AG10803 (cell line): ENCODE measurements around the gene ZBBX.

Experiments
- DNase-seq: peaks from one replicate; pipeline ENCODE4 v3.0.0; 2010; ENCODE audit warnings: low read depth
- H3K4me3 ChIP-seq: 2 replicates; pipeline ENCODE4 v1.5.1; 2011; ENCODE audit warnings: mild to moderate bottlenecking, low read length, control low read depth
- TF ChIP-seq, protein P1 (sequence below): conservative IDR thresholded peaks from 2 replicates; pipeline ENCODE4 v1.5.1; 2011; ENCODE audit warnings: mild to moderate bottlenecking, low read length, control low read depth, inconsistent platforms

Gene ZBBX

DNA sequence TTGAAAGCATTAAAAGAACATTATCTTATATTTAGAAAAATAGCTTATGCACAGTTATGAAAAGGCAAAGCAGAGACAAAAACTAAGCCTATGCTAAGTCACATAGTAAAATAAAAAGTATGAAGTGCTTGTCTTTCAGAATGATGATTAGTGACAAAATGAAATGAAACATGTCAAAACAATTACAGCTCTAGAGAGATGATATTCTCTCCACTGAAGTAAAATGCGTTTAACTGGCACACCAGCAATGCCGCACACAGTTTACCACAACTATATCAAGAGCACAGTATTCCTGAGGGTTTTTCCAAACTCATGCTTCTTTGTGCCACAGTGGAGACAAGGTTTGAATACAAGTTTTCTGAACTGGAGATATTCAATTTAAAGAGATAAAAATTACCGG lies 2.1 kb upstream of the ZBBX start:
- TF ChIP-seq, protein P1, sequence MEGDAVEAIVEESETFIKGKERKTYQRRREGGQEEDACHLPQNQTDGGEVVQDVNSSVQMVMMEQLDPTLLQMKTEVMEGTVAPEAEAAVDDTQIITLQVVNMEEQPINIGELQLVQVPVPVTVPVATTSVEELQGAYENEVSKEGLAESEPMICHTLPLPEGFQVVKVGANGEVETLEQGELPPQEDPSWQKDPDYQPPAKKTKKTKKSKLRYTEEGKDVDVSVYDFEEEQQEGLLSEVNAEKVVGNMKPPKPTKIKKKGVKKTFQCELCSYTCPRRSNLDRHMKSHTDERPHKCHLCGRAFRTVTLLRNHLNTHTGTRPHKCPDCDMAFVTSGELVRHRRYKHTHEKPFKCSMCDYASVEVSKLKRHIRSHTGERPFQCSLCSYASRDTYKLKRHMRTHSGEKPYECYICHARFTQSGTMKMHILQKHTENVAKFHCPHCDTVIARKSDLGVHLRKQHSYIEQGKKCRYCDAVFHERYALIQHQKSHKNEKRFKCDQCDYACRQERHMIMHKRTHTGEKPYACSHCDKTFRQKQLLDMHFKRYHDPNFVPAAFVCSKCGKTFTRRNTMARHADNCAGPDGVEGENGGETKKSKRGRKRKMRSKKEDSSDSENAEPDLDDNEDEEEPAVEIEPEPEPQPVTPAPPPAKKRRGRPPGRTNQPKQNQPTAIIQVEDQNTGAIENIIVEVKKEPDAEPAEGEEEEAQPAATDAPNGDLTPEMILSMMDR = no peak
- no peak overlapping the region for H3K4me3 ChIP-seq
- DNase-seq = no peak

DNA sequence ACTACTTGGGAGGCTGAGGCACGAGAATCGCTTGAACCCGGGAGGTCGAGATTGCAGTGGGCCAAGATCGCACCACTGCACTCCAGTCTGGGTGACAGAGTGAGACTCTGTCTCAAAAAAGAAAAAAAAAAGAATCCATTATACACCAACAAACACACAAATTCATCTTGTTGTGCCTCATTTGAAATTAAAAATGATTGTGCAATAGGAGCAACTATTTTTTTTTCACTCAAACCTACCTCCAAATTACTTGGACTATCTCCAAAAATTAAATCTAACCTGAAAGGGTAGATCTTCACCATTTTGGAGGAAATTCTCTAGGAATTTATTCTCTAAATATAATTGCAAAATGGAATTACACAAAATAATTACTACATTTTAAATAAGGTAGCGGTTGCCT lies 4.6 kb downstream of the ZBBX start:
- no peak overlapping the region for H3K4me3 ChIP-seq
- TF ChIP-seq, protein P1 = no peak
- no peak for DNase-seq

DNA sequence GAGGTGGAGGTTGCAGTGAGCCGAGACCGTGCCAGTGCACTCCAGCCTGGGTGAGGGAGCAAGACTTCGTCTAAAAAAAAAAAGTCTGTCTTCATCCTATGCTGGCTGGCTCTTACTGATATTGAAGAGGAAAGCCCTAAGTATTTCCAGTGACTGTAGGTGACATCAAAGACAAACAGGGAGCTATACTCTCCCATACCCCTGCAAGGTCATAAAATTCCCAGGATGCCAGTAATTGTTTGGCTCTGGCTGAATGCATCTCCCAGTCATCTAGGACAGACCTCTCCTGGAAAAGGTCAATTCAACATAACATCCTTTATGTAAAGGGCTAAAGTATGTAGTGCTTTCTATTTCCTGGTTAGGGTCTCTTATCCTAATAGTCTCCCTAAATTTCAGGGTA lies 8.0 kb downstream of the ZBBX start:
- H3K4me3 ChIP-seq = no peak overlapping the region
- no peak for DNase-seq
- TF ChIP-seq, protein P1 = no peak

DNA sequence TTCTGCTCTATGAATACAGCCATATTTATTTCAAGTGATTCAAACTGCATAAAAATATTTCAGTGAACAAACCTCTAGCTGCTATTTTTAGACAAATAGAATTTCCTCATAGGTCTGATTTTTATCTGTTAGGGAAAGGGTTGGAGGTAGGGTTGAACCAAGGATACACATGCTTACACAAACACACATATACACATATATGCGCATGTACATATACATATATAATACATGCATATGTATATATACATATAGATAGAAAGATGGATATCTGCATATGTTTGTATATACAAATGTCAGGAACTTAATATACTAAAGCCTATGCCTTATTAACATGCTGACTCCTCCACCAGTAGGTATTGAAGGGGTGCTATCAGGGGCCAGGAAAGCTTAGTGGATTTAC lies 18.1 kb downstream of the ZBBX start:
- no peak for DNase-seq
- TF ChIP-seq, protein P1 = no peak
- no peak overlapping the region for H3K4me3 ChIP-seq

DNA sequence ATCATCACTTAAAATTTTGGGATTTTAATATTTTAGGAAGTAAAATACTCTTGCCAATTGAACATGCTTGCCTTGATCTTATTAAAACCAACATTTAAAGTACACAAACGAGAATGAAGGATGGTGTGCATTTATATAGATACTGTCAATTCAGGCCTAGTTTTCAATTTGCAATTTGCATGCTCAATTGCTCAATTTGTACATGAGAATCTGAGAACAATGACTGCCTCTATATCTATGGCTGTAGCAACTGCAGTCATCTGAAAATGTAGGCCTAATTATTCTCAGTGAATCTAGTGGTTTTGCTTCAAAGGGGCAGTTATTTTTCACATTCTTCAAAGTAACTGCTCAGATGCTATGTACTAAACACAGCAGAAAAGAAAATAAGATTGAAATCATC lies 18.8 kb downstream of the ZBBX start:
- H3K4me3 ChIP-seq = no peak overlapping the region
- TF ChIP-seq, protein P1 = no peak
- DNase-seq = no peak

DNA sequence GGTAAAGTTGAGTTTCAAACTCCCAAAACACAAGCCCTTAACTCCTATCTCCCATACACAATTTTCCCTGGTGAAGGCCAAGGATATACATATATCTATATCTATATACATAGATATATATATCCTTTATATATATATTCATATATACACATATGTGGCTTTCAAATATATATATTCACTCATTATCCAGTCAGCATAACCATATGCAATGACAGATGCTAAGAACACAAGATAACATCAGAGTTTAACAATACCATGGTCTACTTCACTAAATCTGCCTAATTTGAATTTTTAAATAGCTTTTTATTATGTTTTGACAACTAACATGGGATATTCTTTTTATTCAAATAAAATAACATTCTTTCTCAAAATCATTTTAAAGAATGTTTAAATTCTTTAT lies 24.7 kb downstream of the ZBBX start:
- no peak overlapping the region for H3K4me3 ChIP-seq
- TF ChIP-seq, protein P1 = no peak
- DNase-seq = no peak

DNA sequence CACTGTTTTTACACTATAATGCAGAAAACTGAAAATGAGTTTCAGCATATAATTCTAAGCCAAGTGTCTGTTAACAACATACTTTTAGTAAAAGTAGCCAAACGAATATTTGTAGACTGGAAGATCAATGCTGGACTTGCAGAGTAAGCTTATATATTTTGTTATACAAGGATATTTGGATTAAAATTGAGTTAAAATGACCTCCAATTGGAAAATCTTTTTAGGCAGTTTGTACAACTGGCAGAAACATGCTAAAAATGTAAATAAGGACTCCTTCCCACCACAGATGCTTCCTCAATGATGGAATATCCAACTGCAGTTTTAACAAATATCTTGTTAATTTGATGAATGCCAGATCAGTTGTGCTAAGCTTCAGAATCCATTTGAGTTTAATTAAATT lies 25.3 kb downstream of the ZBBX start:
- DNase-seq = no peak
- H3K4me3 ChIP-seq = no peak overlapping the region
- TF ChIP-seq, protein P1 = no peak
